ENCODE measurements around the gene LPP.

Gene LPP

GRCh38 chr3:188861842-188862744 is 708.1 kb downstream of the LPP start:
- no peak for DNase-seq

GRCh38 chr3:188863999-188864406 is 710.0 kb downstream of the LPP start:
- no peak for DNase-seq

- no peak for DNase-seq
Measured at GRCh38 chr3:188867691-188868265, 713.8 kb downstream of the LPP start.

- DNase-seq: no peak
Measured at GRCh38 chr3:188868803-188869202, 714.8 kb downstream of the LPP start.

- no peak for DNase-seq
Measured at GRCh38 chr3:188869628-188870027, 715.7 kb downstream of the LPP start.

- no peak for DNase-seq
Measured at GRCh38 chr3:188870431-188870830, 716.5 kb downstream of the LPP start.

GRCh38 chr3:188874576-188874975 is 720.6 kb downstream of the LPP start:
- no peak for DNase-seq

- no peak for DNase-seq
Measured at GRCh38 chr3:188875413-188875812, 721.5 kb downstream of the LPP start.

- no peak for DNase-seq
Measured at GRCh38 chr3:188876370-188876769, 722.4 kb downstream of the LPP start.

- DNase-seq: no peak
Measured at GRCh38 chr3:188877381-188877780, 723.4 kb downstream of the LPP start.

- no peak for DNase-seq
Measured at GRCh38 chr3:188878076-188878475, 724.1 kb downstream of the LPP start.

- DNase-seq: no peak
Measured at GRCh38 chr3:188881954-188882641, 728.1 kb downstream of the LPP start.

GRCh38 chr3:188884299-188885043 is 730.5 kb downstream of the LPP start:
- DNase-seq: no peak

GRCh38 chr3:188888321-188889053 is 734.5 kb downstream of the LPP start:
- no peak for DNase-seq

GRCh38 chr3:188889054-188889491 is 735.1 kb downstream of the LPP start:
- DNase-seq: no peak

- no peak for DNase-seq
Measured at GRCh38 chr3:188890572-188891270, 736.8 kb downstream of the LPP start.

GRCh38 chr3:188899881-188900280 is 745.9 kb downstream of the LPP start:
- DNase-seq: peak; percentile 63

GRCh38 chr3:188900421-188900951 is 746.5 kb downstream of the LPP start:
- no peak for DNase-seq

- no peak for DNase-seq
Measured at GRCh38 chr3:188901126-188901525, 747.2 kb downstream of the LPP start.

GRCh38 chr3:188901671-188902287 is 747.8 kb downstream of the LPP start:
- no peak for DNase-seq

- DNase-seq: no peak
Measured at GRCh38 chr3:188904670-188905069, 750.7 kb downstream of the LPP start.
